ENCODE measurements around the gene CELF2. TPM values are rescaled to one million over a fixed set of nuclear protein-coding genes. Genes with fewer than 3 reads are reported as not detected.

Gene CELF2
- total RNA-seq, 1 experiment from 2014 or later: 0.27 TPM

GRCh38 chr10:11253385-11254002, 235.8 kb downstream of the CELF2 start:
- CTCF ChIA-PET: no interaction called here
- Mint-ChIP-seq H3K36me3 (ENCODE audit: insufficient read depth, unreplicated experiment) (peaks cover 7% of the 10 kb centered on the region), H3K4me1 (ENCODE audit: low read depth, unreplicated experiment) (no peaks in the 10 kb centered on the region), H3K4me3 (ENCODE audit: unreplicated experiment) (no peak overlapping the region), H3K9me3 (ENCODE audit: unreplicated experiment) (no peaks in the 10 kb centered on the region), H3K27ac (ENCODE audit: unreplicated experiment) (no peak overlapping the region), H3K27me3 (ENCODE audit: insufficient read depth, unreplicated experiment) (peaks cover 61% of the 10 kb centered on the region)
- no TSS peak for BruUV-seq (replicated peaks)
- no peaks in the 10 kb centered on the region for H3K4me1 ChIP-seq
- TF ChIP-seq CTCF (IDR thresholded peaks at IDR 0.05; ENCODE audit: insufficient read depth in 1 of 2, low read depth in 1 of 2, low read length in 1 of 2, severe bottlenecking in 1 of 2, unreplicated experiment in 1 of 2): no peak
- H3K4me3 ChIP-seq (ENCODE audit: low read depth, low read length): no peak overlapping the region
- no peak for DNase-seq
- H3K27me3 ChIP-seq (replicated peaks; ENCODE audit: control insufficient read depth, insufficient read depth, low read length): peaks cover 3% of the 10 kb centered on the region
- no peaks in the 10 kb centered on the region; the same call in 1 of the 2 replicates for H3K9me3 ChIP-seq
- no peaks in the 10 kb centered on the region for H3K36me3 ChIP-seq (ENCODE audit: control insufficient read depth, insufficient read depth, low read length)
- POLR2A ChIA-PET: no interaction called here
- intact Hi-C loops (cut with micrococcal nuclease; ENCODE audit: unreplicated experiment): no loop called here

GRCh38 chr10:11255156-11255555, 237.5 kb downstream of the CELF2 start:
- Histone ChIP-seq H3K36me3 (ENCODE audit: control insufficient read depth, insufficient read depth, low read length) (no peaks in the 10 kb centered on the region), H3K4me3 (ENCODE audit: low read depth, low read length) (no peak overlapping the region), H3K27me3 (replicated peaks; ENCODE audit: control insufficient read depth, insufficient read depth, low read length) (peaks cover 3% of the 10 kb centered on the region), H3K9me3 (no peaks in the 10 kb centered on the region; the same call in 1 of the 2 replicates), H3K4me1 (no peaks in the 10 kb centered on the region)
- H3K4me3 Mint-ChIP-seq (ENCODE audit: unreplicated experiment): no peak overlapping the region
- no peak for DNase-seq
- no peak for TF ChIP-seq CTCF (IDR thresholded peaks at IDR 0.05; ENCODE audit: insufficient read depth in 1 of 2, low read depth in 1 of 2, low read length in 1 of 2, severe bottlenecking in 1 of 2, unreplicated experiment in 1 of 2)
- ChIA-PET CTCF (no interaction called here), POLR2A (no interaction called here)
- H3K36me3 Mint-ChIP-seq (ENCODE audit: insufficient read depth, unreplicated experiment): peaks cover 7% of the 10 kb centered on the region
- intact Hi-C loops (cut with micrococcal nuclease; ENCODE audit: unreplicated experiment): no loop called here
- peaks cover 61% of the 10 kb centered on the region for H3K27me3 Mint-ChIP-seq (ENCODE audit: insufficient read depth, unreplicated experiment)
- H3K4me1 Mint-ChIP-seq (ENCODE audit: low read depth, unreplicated experiment): no peaks in the 10 kb centered on the region
- BruUV-seq (replicated peaks): no TSS peak
- no peak overlapping the region for H3K27ac Mint-ChIP-seq (ENCODE audit: unreplicated experiment)
- H3K9me3 Mint-ChIP-seq (ENCODE audit: unreplicated experiment): no peaks in the 10 kb centered on the region

- peaks cover 60% of the 10 kb centered on the region for H3K27me3 Mint-ChIP-seq (ENCODE audit: insufficient read depth, unreplicated experiment)
- intact Hi-C loops (cut with micrococcal nuclease; ENCODE audit: unreplicated experiment): no loop called here
- H3K4me3 ChIP-seq (ENCODE audit: low read depth, low read length): no peak overlapping the region
Measured at GRCh38 chr10:11255796-11256444, 238.2 kb downstream of the CELF2 start.

More at GRCh38 chr10:11255796-11256444, 238.2 kb downstream of the CELF2 start:
- POLR2A ChIA-PET: no interaction called here
- DNase-seq: no peak
- peaks cover 7% of the 10 kb centered on the region for H3K36me3 Mint-ChIP-seq (ENCODE audit: insufficient read depth, unreplicated experiment)
- H3K27me3 ChIP-seq (replicated peaks; ENCODE audit: control insufficient read depth, insufficient read depth, low read length): peaks cover 3% of the 10 kb centered on the region
- H3K4me3 Mint-ChIP-seq (ENCODE audit: unreplicated experiment): no peak overlapping the region
- TF ChIP-seq CTCF (IDR thresholded peaks at IDR 0.05; ENCODE audit: insufficient read depth in 1 of 2, low read depth in 1 of 2, low read length in 1 of 2, severe bottlenecking in 1 of 2, unreplicated experiment in 1 of 2): no peak
- no TSS peak for BruUV-seq (replicated peaks)
- H3K4me1 Mint-ChIP-seq (ENCODE audit: low read depth, unreplicated experiment): no peaks in the 10 kb centered on the region
- no peaks in the 10 kb centered on the region for H3K36me3 ChIP-seq (ENCODE audit: control insufficient read depth, insufficient read depth, low read length)
- no peaks in the 10 kb centered on the region for H3K9me3 Mint-ChIP-seq (ENCODE audit: unreplicated experiment)
- H3K4me1 ChIP-seq: no peaks in the 10 kb centered on the region
- CTCF ChIA-PET: no interaction called here
- no peak overlapping the region for H3K27ac Mint-ChIP-seq (ENCODE audit: unreplicated experiment)
- no peaks in the 10 kb centered on the region; the same call in 1 of the 2 replicates for H3K9me3 ChIP-seq
